D341Med (cell line): ENCODE results near the gene STX7.
A peak's percentile ranks its signal among the peaks of the same experiment; 100 is the strongest.

ENCODE experiments used
- DNase-seq: peaks from one replicate; pipeline ENCODE4 v3.0.0; 2012; ENCODE audit warnings: low spot score

The STX7 gene

GRCh38 chr6:132412656-132413498 is 100.0 kb downstream of the STX7 start:
- DNase-seq: no peak

- DNase-seq: no peak
Measured at GRCh38 chr6:132411296-132411695, 101.6 kb downstream of the STX7 start.

- no peak for DNase-seq
Measured at GRCh38 chr6:132410830-132411229, 102.1 kb downstream of the STX7 start.

- DNase-seq: no peak
Measured at GRCh38 chr6:132405143-132405915, 107.6 kb downstream of the STX7 start.

GRCh38 chr6:132404736-132405135 is 108.2 kb downstream of the STX7 start:
- no peak for DNase-seq

- no peak for DNase-seq
Measured at GRCh38 chr6:132404330-132404729, 108.6 kb downstream of the STX7 start.

GRCh38 chr6:132401618-132402285 is 111.2 kb downstream of the STX7 start:
- peak; percentile 30 for DNase-seq

GRCh38 chr6:132400883-132401617 is 111.9 kb downstream of the STX7 start, which contains the start of gene MOXD1:
Gene MOXD1, minus strand, starts transcription at chr6:132401475. Its CDS starts 49 bp downstream, at chr6:132401426.
- DNase-seq: peak; percentile 58

GRCh38 chr6:132400555-132400882 is 112.4 kb downstream of the STX7 start:
- no peak for DNase-seq

GRCh38 chr6:132399376-132400074 is 113.4 kb downstream of the STX7 start:
- no peak for DNase-seq
